ENCODE measurements around the gene KRTAP10-1. TPM values are rescaled to one million over a fixed set of nuclear protein-coding genes. Genes with fewer than 3 reads are reported as not detected.
A peak's percentile ranks its signal among the peaks of the same experiment; 100 is the strongest.
"Not testable (repeated sequence)": the region's sequence is repeated elsewhere in the genome, so short reads cannot be mapped to it uniquely, and the experiment has no call there.

KRTAP10-1 gene
- total RNA-seq, 3 donors from 2014 or later, result not detected

- intact Hi-C loops (cut with DNase I, micrococcal nuclease), result no loop called here
- H3K4me1 ChIP-seq (ENCODE audit: low read depth), result peaks cover 7% of the 10 kb centered on the region
- no peak overlapping the region for H3K4me3 ChIP-seq
- TF ChIP-seq CTCF (IDR thresholded peaks at IDR 0.05), result no peak
- no peaks in the 10 kb centered on the region for H3K36me3 ChIP-seq (ENCODE audit: low read depth)
- peaks cover 5% of the 10 kb centered on the region for H3K9me3 ChIP-seq
- ATAC-seq, result no peak
- no peak for DNase-seq
Observed at GRCh38 chr21:44576025-44576420, 36.0 kb upstream of the KRTAP10-1 start.

GRCh38 chr21:44575307-44576024, 35.5 kb upstream of the KRTAP10-1 start:
- no peaks in the 10 kb centered on the region for H3K36me3 ChIP-seq (ENCODE audit: low read depth)
- intact Hi-C loops (cut with DNase I, micrococcal nuclease), result no loop called here
- no peak for DNase-seq

GRCh38 chr21:44574457-44575306, 34.7 kb upstream of the KRTAP10-1 start:
- Histone ChIP-seq H3K36me3 (ENCODE audit: low read depth) (no peaks in the 10 kb centered on the region), H3K4me3 (no peak overlapping the region), H3K9me3 (peaks cover 3% of the 10 kb centered on the region), H3K4me1 (ENCODE audit: low read depth) (peaks cover 7% of the 10 kb centered on the region)
- intact Hi-C loops (cut with DNase I, micrococcal nuclease), result no loop called here
- peak; percentile 81 to 84 (median 81) for DNase-seq
- peak; percentile 92 for ATAC-seq
- TF ChIP-seq CTCF (IDR thresholded peaks at IDR 0.05), result no peak

More at GRCh38 chr21:44575307-44576024, 35.5 kb upstream of the KRTAP10-1 start:
- no peak for ATAC-seq
- no peak overlapping the region for H3K4me3 ChIP-seq
- no peak for TF ChIP-seq CTCF (IDR thresholded peaks at IDR 0.05)
- H3K9me3 ChIP-seq, result peaks cover 3% of the 10 kb centered on the region
- H3K4me1 ChIP-seq (ENCODE audit: low read depth), result peaks cover 7% of the 10 kb centered on the region

GRCh38 chr21:44573630-44574456, 33.8 kb upstream of the KRTAP10-1 start, which contains the start of gene KRTAP10-4:
Gene KRTAP10-4 (plus strand): TSS chr21:44573729. CDS start chr21:44573759, 30 bp downstream.
- intact Hi-C loops (cut with DNase I, micrococcal nuclease); DNase-seq; H3K36me3 ChIP-seq (ENCODE audit: low read depth); H3K4me3 ChIP-seq; H3K9me3 ChIP-seq; H3K4me1 ChIP-seq (ENCODE audit: low read depth): not testable (repeated sequence)
- ATAC-seq, result peak; percentile 6

- Histone ChIP-seq H3K9me3 (peaks cover 3% of the 10 kb centered on the region), H3K4me1 (ENCODE audit: low read depth) (peaks cover 7% of the 10 kb centered on the region), H3K36me3 (ENCODE audit: low read depth) (no peaks in the 10 kb centered on the region), H3K4me3 (no peak overlapping the region)
- no peak for TF ChIP-seq CTCF (IDR thresholded peaks at IDR 0.05)
- intact Hi-C loops (cut with DNase I, micrococcal nuclease), result no loop called here
- ATAC-seq (no peak), DNase-seq (no peak)
Observed at GRCh38 chr21:44572959-44573583, 33.1 kb upstream of the KRTAP10-1 start.

Measured in mucosa of descending colon (tissue), 3 donors.